ENCODE measurements around the gene RENBP. TPM values are rescaled to one million over a fixed set of nuclear protein-coding genes. Genes with fewer than 3 reads are reported as not detected.
A peak's percentile ranks its signal among the peaks of the same experiment; 100 is the strongest.

The RENBP gene
- total and polyA plus RNA-seq, 4 experiments from 2014 or later, result 0.65 to 21.3 (median 17.2) TPM; not detected in 1

DNA sequence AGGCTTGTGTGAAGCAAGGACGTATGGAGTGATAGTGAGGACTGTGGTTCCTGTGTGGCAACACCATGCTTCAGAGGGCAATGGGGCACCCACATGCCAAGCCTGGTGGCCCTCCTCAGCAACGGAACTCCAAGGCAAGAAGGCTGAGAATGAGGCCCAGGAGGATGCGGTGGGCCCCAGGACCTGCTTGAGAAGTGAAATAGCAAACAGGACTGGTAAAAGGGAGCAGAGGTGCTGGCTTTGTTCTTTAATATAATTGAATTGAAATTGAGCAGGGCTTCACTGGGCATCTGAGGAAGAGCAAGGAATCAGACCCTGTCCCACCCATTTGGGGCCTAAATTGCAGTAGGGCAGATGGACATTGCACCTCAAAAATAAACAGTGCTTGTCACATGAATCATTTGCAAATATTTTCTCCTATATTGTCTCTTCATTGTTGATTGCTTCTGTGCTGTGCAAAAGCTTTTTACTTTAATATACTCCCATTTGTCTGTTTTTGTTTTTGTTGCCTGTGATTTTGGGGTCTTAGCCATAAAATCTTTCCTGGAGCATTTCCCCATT lies 30.4 kb upstream of the RENBP start:
- Histone ChIP-seq H3K9me3 (ENCODE audit: control insufficient read depth in 1 of 2, low read length in 2 of 2) (no peaks in the 10 kb centered on the region), H3K27me3 (ENCODE audit: insufficient read depth, low read length) (no peaks in the 10 kb centered on the region), H3K4me1 (ENCODE audit: insufficient read depth, low read length) (peaks cover 19% of the 10 kb centered on the region), H3K36me3 (ENCODE audit: insufficient read depth, low read length) (no peaks in the 10 kb centered on the region), H3K4me3 (ENCODE audit: low read length in 2 of 2) (peak overlapping the region in 1 of 2 donors; percentile 16), H3K27ac (ENCODE audit: low read depth, low read length) (peak overlapping the region; percentile 99)
- DNase-seq, result no peak
- Mint-ChIP-seq H3K27me3 (peaks cover 0 to 1% of the 10 kb centered on the region in 2 donors), H3K27ac (peak overlapping the region; percentile 48 to 97 (median 89)), H3K4me3 (peak overlapping the region; percentile 36 to 87 (median 68)), H3K36me3 (peaks cover 0 to 8% of the 10 kb centered on the region in 2 donors), H3K4me1 (peaks cover 11 to 32% (median 23%) of the 10 kb centered on the region in 4 donors), H3K9me3 (peaks cover 0 to 3% (median 0%) of the 10 kb centered on the region in 8 donors)
- ChIA-PET CTCF (ENCODE audit: partially characterized antibody) (no interaction called here), POLR2A (ENCODE audit: partially characterized antibody) (interaction anchor here (1.1 to 10.3 kb wide), 4 partner anchors 11 to 50 kb away, joined by 5 to 176 read pairs (median 64); partner anchors contain the start of genes ARHGAP4 and IRAK1)
- intact Hi-C loops (cut with micrococcal nuclease), result loop anchor here (5.0 to 10.0 kb wide), 2 partner anchors 37 to 400 kb away; partner anchors contain the start of genes EMD and FLNA

DNA sequence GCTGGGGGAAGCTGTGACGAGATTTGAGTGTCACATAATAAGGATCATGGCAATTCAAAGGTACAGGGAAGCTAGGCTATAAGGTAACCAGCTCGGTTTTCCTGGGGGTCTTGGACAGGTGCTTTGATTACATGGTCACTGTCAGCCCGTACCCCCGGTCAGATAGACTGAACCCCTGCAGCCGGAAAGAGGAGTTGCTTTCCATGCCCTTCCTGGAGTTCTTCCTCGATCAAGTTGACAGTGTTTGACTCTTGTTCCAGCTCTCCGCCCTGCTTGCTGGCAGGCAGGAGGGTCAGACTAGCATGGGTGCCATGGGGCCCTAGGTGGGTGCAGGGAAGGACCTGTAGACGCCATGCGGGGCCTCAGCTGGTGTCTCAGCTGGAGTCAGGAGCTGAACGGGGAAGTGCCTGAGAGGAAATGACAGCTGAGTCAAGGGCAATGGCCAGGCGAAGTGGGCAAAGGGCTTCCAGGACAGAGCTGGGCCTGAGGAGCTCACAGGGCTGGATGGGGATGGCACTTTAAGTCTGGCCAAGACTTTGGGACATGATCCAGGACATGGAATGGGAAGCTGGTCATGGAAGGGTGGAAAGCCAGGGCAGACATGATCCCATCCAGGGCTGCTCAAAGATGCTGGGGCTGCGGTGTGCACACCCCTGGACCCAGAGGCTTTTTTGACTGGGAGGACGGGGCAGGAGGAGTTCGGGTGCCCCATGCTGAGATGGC lies 29.7 kb upstream of the RENBP start:
- Histone ChIP-seq H3K27ac (ENCODE audit: low read depth, low read length) (peak overlapping the region; percentile 99), H3K36me3 (ENCODE audit: insufficient read depth, low read length) (no peaks in the 10 kb centered on the region), H3K9me3 (ENCODE audit: control insufficient read depth in 1 of 2, low read length in 2 of 2) (no peaks in the 10 kb centered on the region), H3K4me3 (ENCODE audit: low read length in 2 of 2) (peak overlapping the region in 1 of 2 donors; percentile 16), H3K4me1 (ENCODE audit: insufficient read depth, low read length) (peaks cover 19% of the 10 kb centered on the region), H3K27me3 (ENCODE audit: insufficient read depth, low read length) (no peaks in the 10 kb centered on the region)
- Mint-ChIP-seq H3K4me1 (peaks cover 11 to 32% (median 25%) of the 10 kb centered on the region in 4 donors), H3K27me3 (peaks cover 0 to 1% of the 10 kb centered on the region in 2 donors), H3K9me3 (peaks cover 0 to 3% (median 0%) of the 10 kb centered on the region in 8 donors), H3K4me3 (peak overlapping the region; percentile 61 to 92 (median 83)), H3K27ac (peak overlapping the region; percentile 72 to 97 (median 93)), H3K36me3 (peaks cover 0 to 11% of the 10 kb centered on the region in 2 donors)
- ChIA-PET CTCF (ENCODE audit: partially characterized antibody) (interaction anchor here (0.9 to 1.0 kb wide), 2 partner anchors 46 to 77 kb away, joined by 3 read pairs; no protein-coding TSS in a partner anchor), POLR2A (ENCODE audit: partially characterized antibody) (interaction anchor here (1.1 to 10.3 kb wide), 7 partner anchors 6 to 424 kb away, joined by 3 to 176 read pairs (median 61); partner anchors contain the start of genes ARHGAP4, IRAK1 and RPL10)
- intact Hi-C loops (cut with micrococcal nuclease), result loop anchor here (5.0 to 10.0 kb wide), 2 partner anchors 38 to 401 kb away; partner anchors contain the start of genes EMD and FLNA
- no peak for DNase-seq

DNA sequence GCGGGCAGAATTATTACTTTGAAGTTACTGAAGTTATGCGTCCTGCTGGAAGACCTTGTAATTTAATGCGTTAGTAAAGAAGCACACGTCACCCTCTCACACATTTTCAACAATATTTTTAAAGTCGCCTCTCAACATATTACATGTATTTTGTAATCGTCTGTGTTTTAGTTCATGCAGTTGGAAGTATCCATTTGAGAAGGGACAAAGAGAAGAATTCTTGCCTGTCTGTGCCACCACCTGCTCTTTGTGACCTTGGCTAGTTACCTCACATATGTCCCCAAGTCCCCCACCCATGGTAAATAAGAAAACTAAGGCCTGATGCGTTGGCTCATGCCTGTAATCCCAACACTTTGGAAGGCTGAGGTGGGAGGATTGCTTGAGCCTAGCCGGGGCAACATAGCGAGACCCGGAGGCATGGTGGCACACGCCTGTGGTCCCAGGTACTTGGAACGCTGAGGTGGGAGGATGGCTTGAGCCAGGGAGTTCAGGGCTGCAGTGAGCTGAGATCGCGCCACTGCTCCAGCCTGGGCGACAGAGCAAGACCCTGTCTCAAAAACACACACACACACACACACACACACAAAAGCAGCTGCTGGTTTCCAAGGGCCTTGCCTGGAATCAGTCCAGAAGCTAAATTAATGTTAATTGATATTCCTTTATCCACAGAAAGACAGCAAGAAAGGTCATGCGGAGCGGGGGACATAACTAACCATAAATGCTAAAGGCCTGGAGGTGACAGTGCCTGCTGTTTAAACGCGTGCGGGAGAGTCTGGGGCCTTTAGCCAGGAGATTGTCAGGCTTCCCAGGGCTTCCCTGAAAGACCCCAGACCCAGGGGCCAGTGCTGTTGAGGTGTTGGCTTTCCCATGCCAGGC lies 28.9 kb upstream of the RENBP start:
- Mint-ChIP-seq H3K27ac (peak overlapping the region; percentile 91 to 97 (median 93)), H3K4me3 (peak overlapping the region; percentile 83 to 92 (median 86)), H3K27me3 (peaks cover 0 to 1% of the 10 kb centered on the region in 2 donors), H3K36me3 (peaks cover 0 to 11% of the 10 kb centered on the region in 2 donors), H3K4me1 (peaks cover 11 to 37% (median 27%) of the 10 kb centered on the region in 4 donors), H3K9me3 (peaks cover 0 to 3% (median 0%) of the 10 kb centered on the region in 8 donors)
- Histone ChIP-seq H3K27me3 (ENCODE audit: insufficient read depth, low read length) (no peaks in the 10 kb centered on the region), H3K36me3 (ENCODE audit: insufficient read depth, low read length) (no peaks in the 10 kb centered on the region), H3K4me3 (ENCODE audit: low read length in 2 of 2) (peak overlapping the region; percentile 43 to 66), H3K4me1 (ENCODE audit: insufficient read depth, low read length) (peaks cover 26% of the 10 kb centered on the region), H3K9me3 (ENCODE audit: control insufficient read depth in 1 of 2, low read length in 2 of 2) (no peaks in the 10 kb centered on the region), H3K27ac (ENCODE audit: low read depth, low read length) (peak overlapping the region; percentile 99)
- ChIA-PET CTCF (ENCODE audit: partially characterized antibody) (interaction anchor here (0.9 to 1.0 kb wide), 2 partner anchors 47 to 78 kb away, joined by 3 read pairs; no protein-coding TSS in a partner anchor), POLR2A (ENCODE audit: partially characterized antibody) (interaction anchor here (0.8 to 10.3 kb wide), 8 partner anchors 7 to 425 kb away, joined by 3 to 176 read pairs (median 44); partner anchors contain the start of genes ARHGAP4, IRAK1 and RPL10)
- intact Hi-C loops (cut with micrococcal nuclease), result loop anchor here (2.0 to 10.0 kb wide), 3 partner anchors 39 to 401 kb away; partner anchors contain the start of genes EMD and FLNA
- DNase-seq, result no peak

DNA sequence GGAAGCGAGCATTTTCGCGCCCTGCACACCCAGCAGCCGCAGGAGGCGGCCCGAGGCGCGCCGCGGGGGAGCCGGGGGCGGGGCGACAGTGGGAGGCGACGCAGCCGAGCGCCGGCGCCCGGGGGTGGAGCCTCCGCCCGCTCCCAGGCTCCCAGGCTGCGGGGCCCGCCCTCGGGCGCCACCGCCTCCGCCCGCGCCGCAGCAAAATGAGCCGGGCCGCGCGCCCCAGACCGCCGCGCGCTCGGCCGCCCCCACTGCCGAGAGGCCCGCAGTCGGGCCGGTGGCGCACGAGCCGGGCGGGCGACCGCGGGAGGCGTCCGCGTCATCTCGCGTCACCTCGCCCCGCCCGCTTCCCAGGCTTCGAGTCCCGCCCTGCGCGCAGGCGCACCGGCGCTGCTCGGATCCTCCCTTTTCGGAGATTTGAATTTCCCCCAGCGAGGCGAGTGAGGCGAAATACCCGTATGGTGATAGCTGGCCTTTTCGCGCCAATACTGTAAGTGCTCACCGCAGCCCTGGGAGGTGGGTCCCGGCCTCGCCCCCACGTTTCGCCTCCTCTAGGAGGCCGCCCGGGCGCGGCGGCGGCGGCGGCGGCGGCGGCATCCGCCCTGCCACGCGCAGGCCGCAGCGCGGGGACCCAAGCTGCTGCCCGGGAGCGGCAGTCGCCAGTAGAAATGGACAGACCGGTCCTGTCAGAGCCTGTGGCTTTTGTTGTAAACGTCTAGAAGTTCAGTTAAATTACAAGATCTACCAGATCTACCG lies 28.1 kb upstream of the RENBP start, which contains the start of gene TMEM187:
Gene TMEM187 (plus strand): TSS at position 387 of the 759 bp plus-strand sequence. CDS start 9,309 bp downstream, outside the sequence.
- peak; percentile 91 to 94 (median 93) for DNase-seq
- H3K36me3 Mint-ChIP-seq, result peaks cover 3 to 14% of the 10 kb centered on the region in 2 donors
- POLR2A ChIA-PET (ENCODE audit: partially characterized antibody), result interaction anchor here (0.8 to 10.3 kb wide), 14 partner anchors 8 to 439 kb away, joined by 3 to 176 read pairs (median 10); partner anchors contain the start of genes ARHGAP4, EMD, IDH3G and IRAK1
- intact Hi-C loops (cut with micrococcal nuclease), result loop anchor here (1.0 to 10.0 kb wide), 4 partner anchors 9 to 402 kb away; partner anchors contain the start of genes EMD and FLNA
- peaks cover 32% of the 10 kb centered on the region for H3K4me1 ChIP-seq (ENCODE audit: insufficient read depth, low read length)
- no peaks in the 10 kb centered on the region for H3K9me3 ChIP-seq (ENCODE audit: control insufficient read depth in 1 of 2, low read length in 2 of 2)
- H3K4me3 Mint-ChIP-seq, result peak within 1 kb of the TSS; percentile 100
- H3K4me3 ChIP-seq (ENCODE audit: low read length in 2 of 2), result peak within 1 kb of the TSS; percentile 66 to 90
- H3K9me3 Mint-ChIP-seq, result peaks cover 0 to 3% (median 0%) of the 10 kb centered on the region in 8 donors
- H3K27me3 ChIP-seq (ENCODE audit: insufficient read depth, low read length), result no peaks in the 10 kb centered on the region
- no peaks in the 10 kb centered on the region for H3K36me3 ChIP-seq (ENCODE audit: insufficient read depth, low read length)
- peaks cover 0 to 1% of the 10 kb centered on the region in 2 donors for H3K27me3 Mint-ChIP-seq
- H3K27ac ChIP-seq (ENCODE audit: low read depth, low read length), result peak within 1 kb of the TSS; percentile 99
- CTCF ChIA-PET (ENCODE audit: partially characterized antibody), result no interaction called here
- peaks cover 16 to 45% (median 34%) of the 10 kb centered on the region in 4 donors for H3K4me1 Mint-ChIP-seq
- peak within 1 kb of the TSS; percentile 97 to 100 (median 100) for H3K27ac Mint-ChIP-seq

DNA sequence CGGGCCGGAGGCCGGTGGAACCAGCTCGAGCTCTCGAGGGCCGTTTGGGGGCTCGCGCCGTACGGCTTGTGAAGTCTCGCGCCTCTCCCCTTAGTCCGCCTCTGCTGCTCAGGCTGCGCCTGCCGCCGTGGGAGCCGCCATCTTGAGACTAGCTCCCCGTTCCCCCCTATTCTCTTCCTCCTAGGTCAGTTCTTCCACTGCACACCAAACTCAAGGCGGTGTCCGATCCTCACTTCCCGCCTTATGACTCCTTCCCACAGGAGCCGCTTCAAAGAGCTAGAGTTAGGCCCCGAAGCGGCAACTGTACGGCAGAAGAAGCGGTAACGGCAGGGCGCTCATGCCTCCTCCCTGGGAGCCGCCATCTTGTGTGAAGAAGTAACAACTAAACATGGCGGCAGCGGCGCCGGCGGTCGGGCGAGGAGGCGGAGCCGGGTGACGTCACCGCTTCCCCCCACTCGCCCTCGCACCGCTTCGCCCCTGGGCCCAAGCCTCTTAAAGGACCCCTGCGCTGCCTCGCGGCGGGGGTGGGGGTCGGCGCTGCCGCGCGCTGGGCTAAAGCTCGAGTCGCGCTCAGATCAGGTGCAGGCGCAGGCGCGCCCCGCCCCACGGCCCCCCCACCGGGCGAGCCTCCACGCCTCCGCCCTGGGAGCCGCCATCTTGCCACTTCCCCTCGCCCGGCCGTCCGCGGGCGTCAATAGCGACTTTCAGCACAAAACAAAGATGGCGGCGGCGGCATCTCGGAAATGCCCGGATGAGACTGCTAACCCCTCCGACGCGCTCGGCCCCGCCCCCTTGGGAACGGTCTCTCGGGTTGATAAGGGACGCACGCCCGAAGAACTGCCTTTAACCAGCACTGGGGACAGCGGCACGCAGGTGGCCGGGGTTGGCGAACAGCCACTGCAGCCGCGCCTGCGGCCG lies 27.3 kb upstream of the RENBP start, which contains the start of gene HCFC1:
Gene HCFC1 (minus strand): TSS at position 369 of the 918 bp plus-strand sequence. CDS start 978 bp downstream, outside the sequence.
- DNase-seq, result peak; percentile 93 to 98 (median 96)

More for the DNA sequence above, 27.3 kb upstream of the RENBP start, which contains the start of gene HCFC1:
- peaks cover 21 to 53% (median 41%) of the 10 kb centered on the region in 4 donors for H3K4me1 Mint-ChIP-seq
- H3K36me3 Mint-ChIP-seq, result peaks cover 4 to 18% of the 10 kb centered on the region in 2 donors
- H3K27ac Mint-ChIP-seq, result peak within 1 kb of the TSS; percentile 97 to 100 (median 100)
- ChIA-PET POLR2A (ENCODE audit: partially characterized antibody) (interaction anchor here (0.6 to 10.3 kb wide), 25 partner anchors 9 to 1013 kb away, joined by 3 to 176 read pairs (median 7); partner anchors contain the start of genes ARHGAP4, EMD, IDH3G and IRAK1), CTCF (ENCODE audit: partially characterized antibody) (interaction anchor here (0.8 to 6.1 kb wide), 7 partner anchors 10 to 402 kb away, joined by 3 to 31 read pairs (median 3); no protein-coding TSS in a partner anchor)
- intact Hi-C loops (cut with micrococcal nuclease), result loop anchor here (1.0 to 10.0 kb wide), 6 partner anchors 10 to 403 kb away; partner anchors contain the start of genes ARHGAP4, EMD, FLNA and IDH3G
- Histone ChIP-seq H3K27me3 (ENCODE audit: insufficient read depth, low read length) (no peaks in the 10 kb centered on the region), H3K4me3 (ENCODE audit: low read length in 2 of 2) (peak within 1 kb of the TSS; percentile 61 to 90), H3K27ac (ENCODE audit: low read depth, low read length) (peak within 1 kb of the TSS; percentile 99), H3K9me3 (ENCODE audit: control insufficient read depth in 1 of 2, low read length in 2 of 2) (no peaks in the 10 kb centered on the region), H3K4me1 (ENCODE audit: insufficient read depth, low read length) (peaks cover 41% of the 10 kb centered on the region), H3K36me3 (ENCODE audit: insufficient read depth, low read length) (no peaks in the 10 kb centered on the region)
- peak within 1 kb of the TSS; percentile 100 for H3K4me3 Mint-ChIP-seq
- H3K27me3 Mint-ChIP-seq, result peaks cover 0 to 1% of the 10 kb centered on the region in 2 donors
- H3K9me3 Mint-ChIP-seq, result peaks cover 0 to 3% (median 0%) of the 10 kb centered on the region in 8 donors
